Fibroblast of villous mesenchyme (primary cell): ENCODE results near the gene OR10D3. TPM values are rescaled to one million over a fixed set of nuclear protein-coding genes. Genes with fewer than 3 reads are reported as not detected.
"Not testable (repeated sequence)": the region's sequence is repeated elsewhere in the genome, so short reads cannot be mapped to it uniquely, and the experiment has no call there.

Experiments used
- DNase-seq: peaks from one replicate; pipeline ENCODE4 v3.0.0-alpha.2; 2010; ENCODE audit warnings: low read depth
- H3K4me3 ChIP-seq: 2 replicates; pipeline ENCODE4 v1.5.1; 2011; ENCODE audit warnings: low read depth, mild to moderate bottlenecking, low read length
- total RNA-seq: library from RNA; depleted of rRNA; stranded (reverse); fragments of >200 nt; gene quantifications from 2 replicates; pipeline ENCODE4 v1.2.3, GENCODE V29; 2012
- TF ChIP-seq, protein P1 (sequence below): IDR thresholded peaks from 2 replicates; pipeline ENCODE4 v1.5.1; 2012; ENCODE audit warnings: low read depth, mild to moderate bottlenecking, low read length; ENCODE audit not compliant: insufficient read depth

The OR10D3 gene
- total RNA-seq, 1 donor, result not detected

DNA sequence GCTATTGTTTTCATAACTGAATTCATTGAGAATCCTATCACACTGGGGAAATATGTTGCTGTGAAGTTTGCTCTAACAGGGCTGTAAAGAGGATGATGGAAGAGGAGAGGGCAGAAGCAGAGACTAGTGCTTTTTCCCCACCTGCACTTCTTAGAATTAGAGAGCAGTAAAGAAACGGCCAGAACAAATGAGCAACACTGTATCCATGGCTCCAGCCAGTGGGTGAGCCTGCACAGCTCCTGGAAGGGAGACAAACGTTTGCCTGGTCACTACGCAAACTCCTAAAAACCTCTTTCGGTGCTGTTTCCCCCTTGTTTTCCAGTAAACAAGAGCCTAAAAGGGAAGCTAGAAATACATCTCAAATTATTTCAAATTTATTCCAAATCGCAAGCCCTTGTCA is 22.2 kb upstream of the OR10D3 start:
- no peak overlapping the region for H3K4me3 ChIP-seq
- TF ChIP-seq, protein P1, sequence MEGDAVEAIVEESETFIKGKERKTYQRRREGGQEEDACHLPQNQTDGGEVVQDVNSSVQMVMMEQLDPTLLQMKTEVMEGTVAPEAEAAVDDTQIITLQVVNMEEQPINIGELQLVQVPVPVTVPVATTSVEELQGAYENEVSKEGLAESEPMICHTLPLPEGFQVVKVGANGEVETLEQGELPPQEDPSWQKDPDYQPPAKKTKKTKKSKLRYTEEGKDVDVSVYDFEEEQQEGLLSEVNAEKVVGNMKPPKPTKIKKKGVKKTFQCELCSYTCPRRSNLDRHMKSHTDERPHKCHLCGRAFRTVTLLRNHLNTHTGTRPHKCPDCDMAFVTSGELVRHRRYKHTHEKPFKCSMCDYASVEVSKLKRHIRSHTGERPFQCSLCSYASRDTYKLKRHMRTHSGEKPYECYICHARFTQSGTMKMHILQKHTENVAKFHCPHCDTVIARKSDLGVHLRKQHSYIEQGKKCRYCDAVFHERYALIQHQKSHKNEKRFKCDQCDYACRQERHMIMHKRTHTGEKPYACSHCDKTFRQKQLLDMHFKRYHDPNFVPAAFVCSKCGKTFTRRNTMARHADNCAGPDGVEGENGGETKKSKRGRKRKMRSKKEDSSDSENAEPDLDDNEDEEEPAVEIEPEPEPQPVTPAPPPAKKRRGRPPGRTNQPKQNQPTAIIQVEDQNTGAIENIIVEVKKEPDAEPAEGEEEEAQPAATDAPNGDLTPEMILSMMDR, result no peak
- DNase-seq, result no peak

DNA sequence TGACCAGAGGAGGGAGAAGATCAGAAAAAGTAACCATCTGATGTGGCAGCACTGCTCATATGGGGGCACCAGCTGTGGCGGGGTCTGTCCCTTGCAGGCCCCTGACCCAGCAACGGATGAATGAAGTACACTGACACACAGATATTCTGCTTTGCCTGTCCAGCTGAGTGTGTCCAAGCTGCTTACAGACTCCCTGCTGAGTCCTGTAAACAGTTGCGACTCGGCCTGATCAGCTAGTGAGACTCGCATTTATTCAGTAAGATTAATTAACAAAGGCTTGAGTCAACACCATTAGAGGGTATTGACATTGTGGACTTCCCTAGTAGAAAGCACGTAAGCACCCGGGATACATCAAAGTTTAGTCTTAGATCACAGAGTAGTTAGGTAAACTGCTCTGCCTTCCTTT is 15.3 kb upstream of the OR10D3 start:
- H3K4me3 ChIP-seq, result no peak overlapping the region
- no peak for DNase-seq
- TF ChIP-seq, protein P1, result no peak

DNA sequence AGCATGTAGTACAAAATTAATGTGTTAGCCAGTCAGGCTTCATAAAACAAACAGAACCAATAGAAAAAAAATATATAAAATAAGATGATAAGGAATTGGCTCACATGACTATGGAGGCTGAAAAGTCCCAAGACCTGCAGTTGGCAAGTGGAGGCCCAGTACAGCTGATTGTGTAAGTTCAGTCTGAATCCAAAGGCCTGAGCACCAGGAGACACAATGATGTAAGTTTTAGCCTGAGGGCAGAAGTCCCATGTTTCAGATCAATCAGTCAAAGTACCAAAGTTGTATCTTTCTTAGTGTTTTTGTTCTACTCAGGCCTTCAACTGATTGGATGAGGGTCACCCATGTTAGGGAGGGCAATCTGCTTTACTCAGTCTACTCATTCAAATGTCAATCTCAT is 14.3 kb upstream of the OR10D3 start:
- TF ChIP-seq, protein P1, result no peak
- no peak overlapping the region for H3K4me3 ChIP-seq
- DNase-seq, result peak; percentile 6

DNA sequence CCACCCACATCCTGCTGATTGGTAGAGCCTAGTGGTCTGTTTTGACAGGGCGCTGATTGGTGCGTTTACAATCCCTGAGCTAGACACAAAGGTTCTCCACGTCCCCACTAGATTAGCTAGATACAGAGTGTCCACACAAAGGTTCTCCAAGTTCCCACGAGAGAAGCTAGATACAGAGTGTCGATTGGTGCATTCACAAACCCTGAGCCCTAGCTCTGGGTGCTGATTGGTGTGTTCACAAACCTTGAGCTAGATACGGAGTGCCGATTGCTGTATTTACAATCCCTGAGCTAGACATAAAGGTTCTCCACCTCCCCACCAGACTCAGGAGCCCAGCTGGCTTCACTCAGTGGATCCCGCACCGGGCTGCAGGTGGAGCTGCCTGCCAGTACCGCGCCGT is 12.8 kb upstream of the OR10D3 start:
- H3K4me3 ChIP-seq, DNase-seq: not testable (repeated sequence)

DNA sequence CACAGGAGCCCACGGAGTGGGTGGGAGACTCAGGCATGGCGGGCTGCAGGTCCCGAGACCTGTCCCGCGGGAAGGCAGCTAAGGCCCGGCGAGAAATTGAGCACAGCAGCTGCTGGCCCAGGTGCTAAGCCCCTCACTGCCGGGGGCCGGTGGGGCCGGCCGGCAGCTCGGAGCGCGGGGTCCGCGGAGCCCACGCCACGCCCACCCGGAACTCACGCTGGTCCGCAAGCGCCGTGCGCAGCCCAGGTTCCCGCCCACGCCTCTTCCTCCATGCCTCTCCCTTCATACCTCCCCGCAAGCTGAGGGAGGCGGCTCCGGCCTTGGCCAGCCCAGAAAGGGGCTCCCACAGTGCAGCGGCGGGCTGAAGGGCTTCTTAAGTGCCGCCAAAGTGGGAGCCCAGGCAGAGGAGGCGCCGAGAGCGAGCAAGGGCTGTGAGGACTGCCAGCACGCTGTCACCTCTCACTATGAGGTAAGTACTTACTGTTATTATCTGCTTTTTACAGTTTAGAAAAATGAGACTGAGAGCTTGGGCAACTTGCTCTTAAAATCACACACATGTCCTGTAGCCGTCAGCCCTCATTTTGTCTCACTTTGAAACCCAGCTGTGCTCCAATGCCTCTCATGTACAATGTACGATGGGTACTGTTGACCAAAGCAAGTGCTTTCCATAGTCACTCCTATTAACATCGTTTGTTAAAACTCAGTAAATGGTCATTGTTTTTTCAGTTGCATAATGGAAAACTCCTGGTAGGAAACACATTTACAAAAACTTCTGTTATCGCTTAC is 12.2 kb upstream of the OR10D3 start:
- H3K4me3 ChIP-seq, result peak overlapping the region; percentile 3
- peak; percentile 3 for DNase-seq
- TF ChIP-seq, protein P1, result no peak

DNA sequence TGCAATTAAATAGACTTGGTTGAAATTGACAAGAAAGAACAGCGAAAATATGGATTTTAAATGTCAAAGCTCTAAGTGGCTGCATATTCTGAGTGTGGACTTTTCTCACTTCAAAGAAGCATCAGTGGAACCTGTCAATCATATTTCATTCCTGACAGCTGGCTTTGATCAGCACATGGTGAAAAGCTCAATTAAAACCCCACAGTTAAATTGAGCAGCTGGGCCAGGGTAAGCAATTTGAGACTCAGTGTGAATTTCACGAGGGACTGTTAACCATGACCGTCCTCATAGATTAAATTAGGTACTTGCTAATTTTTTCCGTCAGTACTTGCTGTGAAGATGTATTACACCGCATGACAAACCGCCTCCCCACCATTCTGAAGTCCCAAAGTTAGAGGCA is 11.0 kb upstream of the OR10D3 start:
- no peak overlapping the region for H3K4me3 ChIP-seq
- TF ChIP-seq, protein P1, result no peak
- no peak for DNase-seq

DNA sequence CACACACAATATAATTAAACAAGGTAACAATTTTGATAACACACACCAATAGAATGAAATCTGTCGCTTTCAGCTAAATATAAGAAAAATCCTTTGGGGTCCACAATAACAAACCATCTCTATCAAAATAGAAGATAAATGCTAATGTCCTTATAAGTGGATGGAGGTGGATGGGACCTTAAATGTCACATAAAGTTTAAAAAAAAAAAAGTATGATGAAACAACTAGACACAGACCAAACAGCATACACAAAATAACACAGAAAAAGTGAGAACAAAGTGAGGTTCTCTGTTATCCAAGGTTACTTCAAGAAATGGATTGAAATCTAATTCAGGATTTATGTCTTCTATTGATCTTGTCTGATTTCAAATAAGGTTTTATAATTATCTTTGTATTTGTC is 10.5 kb upstream of the OR10D3 start:
- TF ChIP-seq, protein P1, result no peak
- no peak overlapping the region for H3K4me3 ChIP-seq

More for the DNA sequence above, 10.5 kb upstream of the OR10D3 start:
- no peak for DNase-seq
